GM12878 (cell line): ENCODE measurements around the gene ARL10. TPM values are rescaled to one million over a fixed set of nuclear protein-coding genes. Genes with fewer than 3 reads are reported as not detected.

Source experiments
- ATAC-seq: fragments of 200-7000 bp; cut with Tn5 transposase; 3 replicates; pipeline ENCODE4 v1.9.1; 2020; ENCODE audit warnings: mild to moderate bottlenecking, moderate library complexity
- BruUV-seq: library from RNA; stranded (reverse); fragments of 400-500 nt; replicated peaks from 2 replicates; lab custom pipeline; 2021; lab: Mats Ljungman, UMichigan
- CTCF ChIA-PET: fragments of 300-600 bp; sonication (Branson Sonifier 250); formaldehyde crosslinking; extraction: SDS; loops from one replicate; lab custom pipeline; 2021; ENCODE audit warnings: inconsistent platforms; lab: Yijun Ruan, JAX
- POLR2A ChIA-PET: fragments of 350-600 bp; formaldehyde crosslinking; extraction: SDS; loops from one replicate; lab custom pipeline; 2021; ENCODE audit warnings: inconsistent platforms; lab: Charles Lee
- RAD21 ChIA-PET: fragments of 300-600 bp; sonication (Branson Sonifier 250); formaldehyde crosslinking; loops from one replicate; lab custom pipeline; 2023; ENCODE audit warnings: antibody characterized with exemption; ENCODE audit not compliant: unreplicated experiment; lab: Charles Lee
- SMC1A ChIA-PET: fragments of 300-600 bp; sonication (Branson Sonifier 250); formaldehyde crosslinking; loops from one replicate; lab custom pipeline; 2023; ENCODE audit not compliant: unreplicated experiment, uncharacterized antibody; lab: Charles Lee
- DNase-seq: peaks from one replicate; pipeline ENCODE4 v3.0.0-alpha.2; 2011; ENCODE audit warnings: low read depth, low spot score
- FAIRE-seq: peaks from 3 replicates; lab custom pipeline; 2011; peaks lifted over from hg19 to GRCh38; lab: Jason Lieb, UNC
- H2AFZ ChIP-seq: 2 replicates; pipeline ENCODE4 v1.6.0; 2011; ENCODE audit warnings: low read depth, low read length, control low read depth; ENCODE audit not compliant: control insufficient read depth
- H3K27ac ChIP-seq: 2 replicates; pipeline ENCODE4 v1.5.1; 2011; ENCODE audit warnings: control low read depth; ENCODE audit not compliant: control insufficient read depth, insufficient read depth
- H3K27me3 ChIP-seq, 2 experiments: replicated peaks in 1 of 2; 2 replicates each; pipeline versions ENCODE4 v1.6.0 to v1.6.1; 2011; ENCODE audit warnings: low read length in 1 of 2; ENCODE audit not compliant: control insufficient read depth in 2 of 2, insufficient read depth in 2 of 2
- H3K36me3 ChIP-seq, 2 experiments: 2 replicates each; pipeline ENCODE4 v1.5.1; 2011; ENCODE audit warnings: low read length in 1 of 2; ENCODE audit not compliant: control insufficient read depth in 2 of 2, insufficient read depth in 2 of 2
- H3K4me1 ChIP-seq: 2 replicates; pipeline ENCODE4 v1.6.1; 2011; ENCODE audit warnings: mild to moderate bottlenecking, low read length, moderate library complexity, mixed read lengths; ENCODE audit not compliant: control insufficient read depth, insufficient read depth
- H3K4me2 ChIP-seq: 2 replicates; pipeline ENCODE4 v1.6.0; 2011; ENCODE audit warnings: control low read depth; ENCODE audit not compliant: control insufficient read depth, insufficient read depth
- H3K4me3 ChIP-seq: fragments of 200-600 bp; sonication (generic); 2 replicates; pipeline ENCODE4 v1.5.1; 2016
- H3K79me2 ChIP-seq: 2 replicates; pipeline ENCODE4 v1.6.0; 2011; ENCODE audit warnings: low read length; ENCODE audit not compliant: control insufficient read depth, insufficient read depth
- H3K9ac ChIP-seq: 2 replicates; pipeline ENCODE4 v1.8.0; 2011; ENCODE audit warnings: low read length, control low read depth, mixed read lengths; ENCODE audit not compliant: control insufficient read depth, insufficient read depth
- H3K9me3 ChIP-seq: replicated peaks from 3 replicates; pipeline ENCODE4 v1.5.1; 2011; ENCODE audit warnings: mild to moderate bottlenecking, low read length; ENCODE audit not compliant: control insufficient read depth, insufficient read depth
- H4K20me1 ChIP-seq: 2 replicates; pipeline ENCODE4 v1.6.0; 2011; ENCODE audit not compliant: control insufficient read depth, insufficient read depth
- E4F1 ChIP-seq: fragments of 450-650 bp; IDR thresholded peaks from 2 replicates; pipeline ENCODE4 v1.6.1; 2018; ENCODE audit warnings: borderline replicate concordance, mild to moderate bottlenecking; ENCODE audit not compliant: partially characterized antibody
- EGR1 ChIP-seq, 2 experiments: IDR thresholded peaks; 1 replicate in 1 of 2; 2 replicates in 1 of 2; pipeline ENCODE4 v1.6.1; 2011 to 2012; ENCODE audit warnings: low read depth in 2 of 2, low read length in 2 of 2, borderline replicate concordance in 1 of 2, mild to moderate bottlenecking in 1 of 2, moderate library complexity in 1 of 2
- EZH2 ChIP-seq: IDR thresholded peaks from 2 replicates; pipeline ENCODE4 v1.6.1; 2012; ENCODE audit warnings: low read depth, mild to moderate bottlenecking, control low read depth, inconsistent platforms, low read length, borderline replicate concordance; ENCODE audit not compliant: control insufficient read depth
- PML ChIP-seq: IDR thresholded peaks from 2 replicates; pipeline ENCODE4 v1.6.1; 2012; ENCODE audit warnings: low read length, inconsistent platforms
- RELB ChIP-seq: fragments of 450-650 bp; IDR thresholded peaks from 2 replicates; pipeline ENCODE4 v1.6.1; 2017; ENCODE audit warnings: low read depth, mild to moderate bottlenecking, moderate library complexity
- SREBF1 ChIP-seq: IDR thresholded peaks from 2 replicates; pipeline ENCODE4 v1.6.1; 2012; ENCODE audit warnings: mild to moderate bottlenecking, low read length
- YY1 ChIP-seq: IDR thresholded peaks from 2 replicates; pipeline ENCODE4 v1.6.1; 2011; ENCODE audit warnings: low read depth, mild to moderate bottlenecking, low read length
- WGBS: methylation state at CpG from one replicate; pipeline ENCODE4 v1.1.6; 2016; ENCODE audit warnings: low lambda C conversion rate; ENCODE audit not compliant: insufficient replicate concordance, insufficient coverage; ENCODE audit errors: missing lambda C conversion rate; 5-methylcytosine and 5-hydroxymethylcytosine counted together
- in situ Hi-C: fragments of 300-500 bp; cut with MboI; formaldehyde crosslinking; loops from 9 replicates; pipeline ENCODE4 v1.14.3; 2018; ENCODE audit warnings: mixed read lengths
- intact Hi-C: fragments of 100-400 bp; cut with micrococcal nuclease; formaldehyde crosslinking; loops from one replicate; pipeline ENCODE4 v1.14.2; 2022; ENCODE audit not compliant: unreplicated experiment
- polyA plus RNA-seq, 11 experiments: library from polyadenylated mRNA; depleted of rRNA in 4 of 11; unstranded in 6 of 11; stranded (reverse) in 5 of 11; fragments of >200 nt; fragmentation: Nextera tagmentation in 4 of 11; fragmentation: Illumina TruSeq in 1 of 11; extraction: Ambion mirVana in 4 of 11; extraction: Trizol in 1 of 11; gene quantifications; 1 replicate in 1 of 11; 2 replicates in 10 of 11; pipeline versions ENCODE4 v1.2.1 to v1.2.3, GENCODE V29; 2011 to 2016; ENCODE audit warnings: inconsistent platforms in 2 of 11, missing spikeins in 2 of 11, low read depth in 1 of 11
- total RNA-seq, 4 experiments: library from RNA; depleted of rRNA in 3 of 4; stranded (reverse); fragments of >200 nt in 3 of 4; fragmentation: Illumina TruSeq in 1 of 4; extraction: Trizol in 1 of 4; gene quantifications; 2 replicates each; pipeline versions ENCODE4 v1.2.1 to v1.2.3, GENCODE V29; 2013 to 2021

ARL10 gene
- total and polyA plus RNA-seq, 10 of the 15 experiments (the other 5 are each of a cell fraction or from before 2014, with no cell fraction given): 0.44 to 6.4 (median 2.4) TPM

- no peak for TF ChIP-seq PML
- no peak for TF ChIP-seq EZH2
These were observed 49.4 kb downstream of the ARL10 start (continued) for GRCh38 chr5:176414704-176415103.

- Histone ChIP-seq H3K4me3 (peak overlapping the region; percentile 96), H3K79me2 (peaks cover 5% of the 10 kb centered on the region), H3K27ac (peak overlapping the region; percentile 65; the same call in 1 of the 2 replicates), H3K9me3 (no peaks in the 10 kb centered on the region), H4K20me1 (no peaks in the 10 kb centered on the region), H3K27me3 (no peaks in the 10 kb centered on the region), H2AFZ (peak overlapping the region; percentile 79), H3K36me3 (no peaks in the 10 kb centered on the region), H3K9ac (peak overlapping the region; percentile 82), H3K4me2 (peak overlapping the region; percentile 93), H3K4me1 (peaks cover 19% of the 10 kb centered on the region)
- CTCF ChIA-PET: interaction anchor here (1.0 to 3.4 kb wide), 11 partner anchors 9 to 246 kb away, joined by 3 to 15 read pairs (median 6); partner anchors contain the start of genes FAF2 and KIAA1191
- TF ChIP-seq EGR1 (IDR thresholded peaks at IDR 0.05; ENCODE audit: borderline replicate concordance in 1 of 2, low read depth in 2 of 2, low read length in 2 of 2) (no peak), E4F1 (no peak), RELB (no peak), SREBF1 (no peak), YY1 (no peak)
- ATAC-seq: peak; percentile 14; the same call in 2 of the 3 replicates
- FAIRE-seq: no peak
- RAD21 ChIA-PET: interaction anchor here (0.8 to 2.2 kb wide), 8 partner anchors 32 to 685 kb away, joined by 3 to 17 read pairs (median 4); partner anchors contain the start of genes FAF2 and KIAA1191
- SMC1A ChIA-PET: interaction anchor here (1.2 to 2.2 kb wide), 5 partner anchors 8 to 232 kb away, joined by 3 to 9 read pairs (median 5); partner anchors contain the start of gene TSPAN17
- in situ Hi-C loops (no loop called here), intact Hi-C loops (loop anchor here (10.0 kb wide), 2 partner anchors 229 to 681 kb away; partner anchors contain the start of gene TSPAN17)
- no peak for DNase-seq
- 79% methylated on average over 13 of the region's 13 CpGs for whole genome bisulfite sequencing
- POLR2A ChIA-PET: interaction anchor here (1.0 to 2.0 kb wide), 2 partner anchors 119 to 128 kb away, joined by 3 to 9 read pairs; no protein-coding TSS in a partner anchor
- BruUV-seq: no TSS peak
These were observed 50.1 kb downstream of the ARL10 start for GRCh38 chr5:176415240-176415951.
